HuH-7.5 (cell line): Measurements from ENCODE around the gene DDX21.
"Not testable (repeated sequence)": the region's sequence is repeated elsewhere in the genome, so short reads cannot be mapped to it uniquely, and the experiment has no call there.

Source experiments
- DNase-seq: peaks from one replicate; pipeline ENCODE4 v3.0.0; 2011; ENCODE audit warnings: low spot score

Gene DDX21

GRCh38 chr10:68988530-68989316 lies 32.8 kb downstream of the DDX21 start, which contains the start of gene KIFBP:
Gene KIFBP (plus strand): TSS chr10:68988803. CDS start chr10:68988833, 30 bp downstream.
- peak; percentile 61 for DNase-seq

GRCh38 chr10:68989317-68989990 lies 33.5 kb downstream of the DDX21 start:
- DNase-seq, result no peak

- no peak for DNase-seq
Measured at GRCh38 chr10:68992636-68993440, 36.9 kb downstream of the DDX21 start.

- no peak for DNase-seq
Measured at GRCh38 chr10:68997211-68997610, 41.2 kb downstream of the DDX21 start.

- DNase-seq, result no peak
Measured at GRCh38 chr10:69004821-69005220, 48.9 kb downstream of the DDX21 start.

GRCh38 chr10:69005704-69006485 lies 49.9 kb downstream of the DDX21 start:
- DNase-seq, result no peak

- DNase-seq, result no peak
Measured at GRCh38 chr10:69007260-69007659, 51.3 kb downstream of the DDX21 start.

- no peak for DNase-seq
Measured at GRCh38 chr10:69009360-69009759, 53.4 kb downstream of the DDX21 start.

GRCh38 chr10:69010151-69010640 lies 54.2 kb downstream of the DDX21 start:
- no peak for DNase-seq

- not testable (repeated sequence) for DNase-seq
Measured at GRCh38 chr10:69012778-69013177, 56.8 kb downstream of the DDX21 start.

- DNase-seq, result no peak
Measured at GRCh38 chr10:69014171-69014570, 58.2 kb downstream of the DDX21 start.

- DNase-seq, result no peak
Measured at GRCh38 chr10:69018613-69019012, 62.6 kb downstream of the DDX21 start.

GRCh38 chr10:69022611-69023010 lies 66.6 kb downstream of the DDX21 start:
- DNase-seq, result no peak

- DNase-seq, result no peak
Measured at GRCh38 chr10:69025370-69025896, 69.5 kb downstream of the DDX21 start.

GRCh38 chr10:69033256-69033655 lies 77.3 kb downstream of the DDX21 start:
- DNase-seq, result no peak
